ENCODE results near the gene GAS2L1.

Gene GAS2L1

GRCh38 chr22:29315286-29316140, 9.1 kb downstream of the GAS2L1 start, which contains the start of gene RASL10A:
Gene RASL10A (minus strand): TSS chr22:29315697. CDS start chr22:29315246, 451 bp downstream.
- Histone ChIP-seq H3K4me3 (ENCODE audit: low read depth, low read length) (peak within 1 kb of the TSS; percentile 51), H3K27me3 (ENCODE audit: insufficient read depth, low read depth, severe bottlenecking) (peaks cover 8% of the 10 kb centered on the region), H3K27ac (no peak within 1 kb of the TSS)

GRCh38 chr22:29316141-29316828, 9.8 kb downstream of the GAS2L1 start:
- Histone ChIP-seq H3K27ac (no peak overlapping the region), H3K4me3 (ENCODE audit: low read depth, low read length) (no peak overlapping the region)

More at GRCh38 chr22:29315286-29316140, 9.1 kb downstream of the GAS2L1 start, which contains the start of gene RASL10A:
- no peaks in the 10 kb centered on the region for H3K9me3 ChIP-seq (ENCODE audit: severe bottlenecking)
- TF ChIP-seq CTCF (IDR thresholded peaks at IDR 0.05; ENCODE audit: low read depth, low read length): no peak
- H3K36me3 ChIP-seq: peaks cover 11% of the 10 kb centered on the region
- DNase-seq: peak; percentile 41

GRCh38 chr22:29317827-29318454, 11.5 kb downstream of the GAS2L1 start:
- no peak for DNase-seq
- Histone ChIP-seq H3K27ac (no peak overlapping the region), H3K9me3 (ENCODE audit: severe bottlenecking) (no peaks in the 10 kb centered on the region), H3K4me3 (ENCODE audit: low read depth, low read length) (no peak overlapping the region), H3K36me3 (peaks cover 2% of the 10 kb centered on the region; the same call in 1 of the 2 replicates), H3K27me3 (ENCODE audit: insufficient read depth, low read depth, severe bottlenecking) (peaks cover 8% of the 10 kb centered on the region)
- TF ChIP-seq CTCF (IDR thresholded peaks at IDR 0.05; ENCODE audit: low read depth, low read length): no peak

More at GRCh38 chr22:29316141-29316828, 9.8 kb downstream of the GAS2L1 start:
- peaks cover 8% of the 10 kb centered on the region for H3K27me3 ChIP-seq (ENCODE audit: insufficient read depth, low read depth, severe bottlenecking)
- no peak for DNase-seq
- no peak for TF ChIP-seq CTCF (IDR thresholded peaks at IDR 0.05; ENCODE audit: low read depth, low read length)
- peaks cover 11% of the 10 kb centered on the region for H3K36me3 ChIP-seq
- H3K9me3 ChIP-seq (ENCODE audit: severe bottlenecking): no peaks in the 10 kb centered on the region

GRCh38 chr22:29319072-29319471, 12.6 kb downstream of the GAS2L1 start:
- no peak for DNase-seq
- Histone ChIP-seq H3K27me3 (ENCODE audit: insufficient read depth, low read depth, severe bottlenecking) (peaks cover 8% of the 10 kb centered on the region), H3K4me3 (ENCODE audit: low read depth, low read length) (no peak overlapping the region), H3K27ac (no peak overlapping the region), H3K36me3 (no peaks in the 10 kb centered on the region), H3K9me3 (ENCODE audit: severe bottlenecking) (no peaks in the 10 kb centered on the region)
- TF ChIP-seq CTCF (IDR thresholded peaks at IDR 0.05; ENCODE audit: low read depth, low read length): no peak

- TF ChIP-seq CTCF (IDR thresholded peaks at IDR 0.05; ENCODE audit: low read depth, low read length): 0 out of 2 replicates have a peak, but pooled peaks have one; percentile 26
- no peaks in the 10 kb centered on the region for H3K36me3 ChIP-seq
- H3K27ac ChIP-seq: no peak overlapping the region
- no peak for DNase-seq
- no peaks in the 10 kb centered on the region for H3K9me3 ChIP-seq (ENCODE audit: severe bottlenecking)
- H3K4me3 ChIP-seq (ENCODE audit: low read depth, low read length): no peak overlapping the region
- H3K27me3 ChIP-seq (ENCODE audit: insufficient read depth, low read depth, severe bottlenecking): no peaks in the 10 kb centered on the region
These were observed 14.1 kb downstream of the GAS2L1 start for GRCh38 chr22:29320546-29320945.

Measured in WERI-Rb-1 (cell line).